Measurements from ENCODE around the gene PRAMEF20.
"Not testable (repeated sequence)": the region's sequence is repeated elsewhere in the genome, so short reads cannot be mapped to it uniquely, and the experiment has no call there.

Gene PRAMEF20

DNA sequence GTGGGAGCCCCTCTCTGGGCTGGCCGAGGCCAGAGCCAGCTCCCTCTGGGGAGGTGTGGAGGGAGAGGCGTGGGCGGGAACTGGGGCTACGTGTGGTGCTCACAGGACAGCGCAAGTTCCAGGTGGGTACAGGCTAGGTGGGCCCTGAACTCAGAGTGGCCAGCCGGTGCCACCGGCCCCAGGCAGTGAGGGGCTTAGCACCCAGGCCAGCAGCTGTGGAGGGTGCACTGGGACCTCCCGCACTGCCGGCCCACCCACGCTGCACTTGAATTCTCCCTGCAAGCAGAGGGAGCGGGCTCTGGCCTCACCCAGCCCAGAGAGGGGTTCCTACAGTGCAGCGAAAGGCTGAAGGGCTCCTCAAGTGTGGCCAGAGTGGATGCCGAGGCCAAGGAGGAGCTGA lies 20.2 kb downstream of the PRAMEF20 start:
- no peak overlapping the region for H3K9ac ChIP-seq (ENCODE audit: low read length)
- peaks cover 26% of the 10 kb centered on the region for H3K9me3 ChIP-seq (ENCODE audit: control insufficient read depth, low read depth, low read length)
- no peaks in the 10 kb centered on the region for H3K27me3 ChIP-seq (ENCODE audit: control insufficient read depth, insufficient read depth, low read length)
- no peaks in the 10 kb centered on the region for H3K4me1 ChIP-seq (ENCODE audit: control insufficient read depth, low read depth, low read length)
- no peaks in the 10 kb centered on the region for H3K36me3 ChIP-seq (ENCODE audit: control insufficient read depth, low read depth, low read length)
- H3K4me3 ChIP-seq (ENCODE audit: low read length) = no peak overlapping the region
- H3K27ac ChIP-seq (ENCODE audit: low read length) = no peak overlapping the region

DNA sequence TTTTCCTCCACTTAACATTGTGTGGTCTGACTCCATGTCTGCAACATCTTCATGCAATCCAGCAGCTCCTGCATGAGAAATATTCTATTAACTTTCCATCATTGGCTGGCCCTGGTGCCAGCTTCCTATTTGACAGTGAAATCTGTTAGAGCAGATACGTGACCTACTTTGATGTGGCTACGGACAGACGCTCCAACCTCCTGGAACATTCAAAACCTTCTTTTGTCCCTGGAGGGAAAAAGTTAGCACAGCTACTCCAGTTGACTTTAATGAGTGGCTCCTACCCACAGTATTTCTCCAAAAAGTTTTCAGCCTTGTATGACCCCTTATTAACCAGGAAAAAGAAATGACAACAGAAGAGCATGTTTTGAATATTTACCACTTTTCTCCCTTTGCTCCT lies 22.0 kb downstream of the PRAMEF20 start:
- Histone ChIP-seq H3K4me1 (ENCODE audit: control insufficient read depth, low read depth, low read length) (no peaks in the 10 kb centered on the region), H3K27me3 (ENCODE audit: control insufficient read depth, insufficient read depth, low read length) (no peaks in the 10 kb centered on the region), H3K36me3 (ENCODE audit: control insufficient read depth, low read depth, low read length) (no peaks in the 10 kb centered on the region), H3K9me3 (ENCODE audit: control insufficient read depth, low read depth, low read length) (peaks cover 32% of the 10 kb centered on the region), H3K4me3 (ENCODE audit: low read length) (no peak overlapping the region), H3K27ac (ENCODE audit: low read length) (no peak overlapping the region), H3K9ac (ENCODE audit: low read length) (no peak overlapping the region)

DNA sequence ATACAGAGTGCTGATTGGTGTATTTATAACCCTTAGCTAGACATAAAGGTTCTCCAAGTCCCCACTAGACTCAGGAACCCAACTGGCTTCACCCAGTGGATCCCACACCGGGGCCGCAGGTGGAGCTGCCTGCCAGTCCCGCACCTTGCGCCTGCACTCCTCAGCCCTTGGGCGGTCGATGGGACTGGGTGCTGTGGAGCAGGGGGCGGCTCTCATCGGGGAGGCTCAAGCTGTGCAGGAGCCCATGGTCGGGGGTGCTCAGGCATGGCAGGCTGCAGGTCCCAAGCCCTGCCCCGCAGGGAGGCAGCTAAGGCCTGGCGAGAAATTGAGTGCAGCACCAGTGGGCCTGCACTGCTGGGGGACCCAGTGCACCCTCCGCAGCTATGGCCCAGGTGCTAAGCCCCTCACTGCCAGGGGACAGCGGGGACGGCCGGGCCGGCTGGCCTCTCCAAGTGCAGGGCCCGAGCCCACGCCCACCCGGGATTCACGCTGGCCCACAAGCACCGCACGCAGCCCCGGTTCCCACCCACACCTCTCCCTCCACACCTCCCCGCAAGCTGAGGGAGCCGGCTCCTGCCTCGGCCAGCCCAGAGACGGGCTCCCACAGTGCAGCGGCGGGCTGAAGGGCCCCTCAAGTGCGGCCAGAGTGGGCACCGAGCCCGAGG lies 23.6 kb downstream of the PRAMEF20 start:
- H3K9me3 ChIP-seq (ENCODE audit: control insufficient read depth, low read depth, low read length) = peaks cover 30% of the 10 kb centered on the region
- not testable (repeated sequence) for H3K4me3 ChIP-seq (ENCODE audit: low read length)

DNA sequence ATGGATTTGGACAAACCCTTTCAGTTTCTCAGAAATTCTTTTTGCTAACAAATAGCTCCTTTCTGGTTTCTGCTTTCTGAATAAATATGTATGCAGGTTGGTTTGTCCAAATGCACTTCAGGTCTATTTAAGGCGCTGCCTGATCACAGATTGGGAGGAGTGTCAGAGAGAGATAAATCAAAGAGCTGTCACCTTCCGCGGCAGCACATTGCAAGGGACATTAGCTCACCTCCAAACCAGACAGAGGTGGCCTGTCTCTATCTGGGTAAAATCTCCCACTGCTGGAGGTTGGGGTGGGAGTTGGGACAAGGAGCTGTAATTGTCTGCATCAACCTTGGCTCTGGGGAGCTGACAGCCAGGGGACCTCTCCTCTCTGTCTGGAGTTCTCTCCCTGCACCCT lies 25.2 kb downstream of the PRAMEF20 start:
- no peak overlapping the region for H3K4me3 ChIP-seq (ENCODE audit: low read length)

More for the DNA sequence above, 23.6 kb downstream of the PRAMEF20 start:
- not testable (repeated sequence) for H3K4me1 ChIP-seq (ENCODE audit: control insufficient read depth, low read depth, low read length); H3K27me3 ChIP-seq (ENCODE audit: control insufficient read depth, insufficient read depth, low read length); H3K27ac ChIP-seq (ENCODE audit: low read length); H3K36me3 ChIP-seq (ENCODE audit: control insufficient read depth, low read depth, low read length); H3K9ac ChIP-seq (ENCODE audit: low read length)

DNA sequence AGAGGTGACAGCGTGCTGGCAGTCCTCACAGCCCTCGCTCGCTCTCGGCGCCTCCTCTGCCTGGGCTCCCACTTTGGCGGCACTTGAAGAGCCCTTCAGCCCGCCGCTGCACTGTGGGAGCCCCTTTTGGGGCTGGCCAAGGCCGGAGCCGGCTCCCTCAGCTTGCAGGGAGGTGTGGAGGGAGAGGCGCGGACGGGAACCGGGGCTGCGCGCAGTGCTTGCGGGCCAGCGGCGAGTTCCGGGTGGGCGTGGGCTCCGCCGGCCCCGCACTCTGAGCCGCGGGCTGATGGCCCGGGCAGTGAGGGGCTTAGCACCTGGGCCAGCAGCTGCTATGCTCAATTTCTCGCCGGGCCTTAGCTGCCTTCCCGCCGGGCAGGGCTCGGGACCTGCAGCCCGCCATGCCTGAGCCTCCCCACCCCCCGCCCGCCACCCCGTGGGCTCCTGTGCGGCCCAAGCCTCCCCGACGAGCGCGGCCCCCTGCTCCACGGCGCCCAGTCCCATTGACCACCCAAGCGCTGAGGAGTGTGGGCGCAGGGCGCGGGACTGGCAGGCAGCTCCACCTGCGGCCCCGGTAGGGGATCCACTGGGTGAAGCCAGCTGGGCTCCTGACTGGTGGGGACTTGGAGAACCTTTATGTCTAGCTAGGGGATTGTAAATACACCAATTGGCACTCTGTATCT lies 29.0 kb downstream of the PRAMEF20 start:
- H3K27ac ChIP-seq (ENCODE audit: low read length); H3K4me1 ChIP-seq (ENCODE audit: control insufficient read depth, low read depth, low read length); H3K36me3 ChIP-seq (ENCODE audit: control insufficient read depth, low read depth, low read length); H3K27me3 ChIP-seq (ENCODE audit: control insufficient read depth, insufficient read depth, low read length); H3K9ac ChIP-seq (ENCODE audit: low read length); H3K4me3 ChIP-seq (ENCODE audit: low read length): not testable (repeated sequence)
- peaks cover 26% of the 10 kb centered on the region for H3K9me3 ChIP-seq (ENCODE audit: control insufficient read depth, low read depth, low read length)

More for the DNA sequence above, 25.2 kb downstream of the PRAMEF20 start:
- Histone ChIP-seq H3K4me1 (ENCODE audit: control insufficient read depth, low read depth, low read length) (no peaks in the 10 kb centered on the region), H3K9me3 (ENCODE audit: control insufficient read depth, low read depth, low read length) (peaks cover 28% of the 10 kb centered on the region), H3K27ac (ENCODE audit: low read length) (no peak overlapping the region), H3K9ac (ENCODE audit: low read length) (no peak overlapping the region), H3K27me3 (ENCODE audit: control insufficient read depth, insufficient read depth, low read length) (no peaks in the 10 kb centered on the region), H3K36me3 (ENCODE audit: control insufficient read depth, low read depth, low read length) (no peaks in the 10 kb centered on the region)

DNA sequence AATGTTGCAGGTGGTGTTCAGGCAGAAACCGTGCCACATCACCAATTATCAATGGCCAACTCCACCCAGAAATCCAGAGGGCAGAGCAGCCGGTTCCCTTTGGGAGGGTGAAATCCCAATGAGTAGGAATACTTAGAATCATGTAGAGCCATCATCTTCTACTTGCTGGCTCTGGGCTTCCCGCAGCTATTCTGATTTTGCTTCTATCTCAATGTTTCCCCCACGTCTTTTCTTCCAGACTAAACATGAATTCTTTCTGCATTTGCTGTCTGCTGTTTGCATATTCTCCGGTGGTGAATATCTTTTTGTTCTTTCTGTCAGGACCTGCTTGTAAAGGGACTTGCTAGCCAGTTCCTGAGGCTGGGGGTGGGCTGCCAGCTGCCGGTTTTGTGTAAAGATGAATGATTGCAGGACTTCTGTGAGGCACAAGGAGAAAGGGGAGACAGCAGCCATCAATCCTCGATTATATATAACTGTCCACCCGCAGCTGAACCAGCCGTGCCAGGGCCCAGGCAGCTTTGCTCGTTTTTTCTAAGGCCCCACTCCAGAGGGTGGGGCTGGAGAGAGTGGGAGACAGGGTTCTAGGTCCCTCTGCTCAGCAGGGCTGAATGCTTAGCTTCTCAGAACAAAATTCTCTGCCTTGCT lies 33.2 kb downstream of the PRAMEF20 start:
- Histone ChIP-seq H3K9ac (ENCODE audit: low read length) (no peak overlapping the region), H3K4me1 (ENCODE audit: control insufficient read depth, low read depth, low read length) (no peaks in the 10 kb centered on the region), H3K27ac (ENCODE audit: low read length) (no peak overlapping the region), H3K27me3 (ENCODE audit: control insufficient read depth, insufficient read depth, low read length) (no peaks in the 10 kb centered on the region), H3K4me3 (ENCODE audit: low read length) (no peak overlapping the region), H3K9me3 (ENCODE audit: control insufficient read depth, low read depth, low read length) (peaks cover 25% of the 10 kb centered on the region), H3K36me3 (ENCODE audit: control insufficient read depth, low read depth, low read length) (no peaks in the 10 kb centered on the region)

DNA sequence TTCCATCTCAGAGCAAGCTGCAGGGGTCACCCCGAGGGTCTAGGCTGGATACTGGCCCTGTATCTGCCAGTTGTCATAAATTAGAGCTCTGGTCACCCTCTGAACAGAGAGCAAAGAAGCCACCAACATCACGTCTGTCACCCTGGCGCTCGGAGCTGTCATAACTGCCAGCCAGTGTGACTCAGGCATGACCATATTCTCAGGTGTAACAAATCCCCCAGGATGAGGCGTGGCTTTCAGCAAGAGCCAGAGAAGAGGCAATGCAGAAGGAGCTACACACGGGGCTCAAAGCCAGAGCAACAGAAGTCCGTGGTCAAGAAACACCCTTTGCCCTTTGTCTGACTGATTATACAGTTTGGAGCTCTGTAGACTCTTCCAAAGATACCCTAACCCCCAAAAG lies 40.0 kb downstream of the PRAMEF20 start:
- no peaks in the 10 kb centered on the region for H3K4me1 ChIP-seq (ENCODE audit: control insufficient read depth, low read depth, low read length)
- no peaks in the 10 kb centered on the region for H3K36me3 ChIP-seq (ENCODE audit: control insufficient read depth, low read depth, low read length)
- peaks cover 19% of the 10 kb centered on the region for H3K9me3 ChIP-seq (ENCODE audit: control insufficient read depth, low read depth, low read length)
- no peak overlapping the region for H3K9ac ChIP-seq (ENCODE audit: low read length)
- H3K27me3 ChIP-seq (ENCODE audit: control insufficient read depth, insufficient read depth, low read length) = no peaks in the 10 kb centered on the region
- H3K4me3 ChIP-seq (ENCODE audit: low read length) = no peak overlapping the region
- H3K27ac ChIP-seq (ENCODE audit: low read length) = no peak overlapping the region

DNA sequence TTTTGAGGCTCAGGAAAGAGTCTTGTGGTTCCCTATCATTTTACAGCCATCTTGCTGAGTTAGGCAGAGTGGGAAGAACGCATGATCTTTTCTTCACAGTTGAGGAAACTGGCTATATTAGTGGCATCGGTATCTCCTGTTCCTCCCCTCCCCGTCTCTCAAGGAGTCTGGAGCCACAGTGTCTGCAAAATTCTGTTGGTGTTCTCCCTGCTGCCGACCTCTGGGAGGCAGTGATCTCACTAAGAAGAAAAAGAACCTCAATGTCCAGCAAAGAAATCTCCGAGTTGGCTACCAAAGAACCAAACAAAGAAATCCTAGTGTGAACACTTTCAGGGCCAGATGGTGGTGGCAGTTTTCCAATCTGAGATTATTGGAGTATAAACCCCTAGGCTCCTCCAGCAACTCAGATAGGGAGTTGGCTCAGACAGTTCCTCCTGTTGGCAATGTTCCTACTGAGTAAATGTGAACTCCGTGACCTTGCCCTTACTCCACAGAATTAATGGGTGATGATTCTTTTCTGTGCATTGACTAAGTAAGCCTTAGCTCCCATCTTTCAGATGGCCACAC lies 41.2 kb downstream of the PRAMEF20 start:
- no peak overlapping the region for H3K4me3 ChIP-seq (ENCODE audit: low read length)
- no peak overlapping the region for H3K27ac ChIP-seq (ENCODE audit: low read length)
- no peak overlapping the region for H3K9ac ChIP-seq (ENCODE audit: low read length)
- no peaks in the 10 kb centered on the region for H3K4me1 ChIP-seq (ENCODE audit: control insufficient read depth, low read depth, low read length)
- H3K36me3 ChIP-seq (ENCODE audit: control insufficient read depth, low read depth, low read length) = no peaks in the 10 kb centered on the region
- H3K9me3 ChIP-seq (ENCODE audit: control insufficient read depth, low read depth, low read length) = peaks cover 8% of the 10 kb centered on the region
- H3K27me3 ChIP-seq (ENCODE audit: control insufficient read depth, insufficient read depth, low read length) = no peaks in the 10 kb centered on the region

DNA sequence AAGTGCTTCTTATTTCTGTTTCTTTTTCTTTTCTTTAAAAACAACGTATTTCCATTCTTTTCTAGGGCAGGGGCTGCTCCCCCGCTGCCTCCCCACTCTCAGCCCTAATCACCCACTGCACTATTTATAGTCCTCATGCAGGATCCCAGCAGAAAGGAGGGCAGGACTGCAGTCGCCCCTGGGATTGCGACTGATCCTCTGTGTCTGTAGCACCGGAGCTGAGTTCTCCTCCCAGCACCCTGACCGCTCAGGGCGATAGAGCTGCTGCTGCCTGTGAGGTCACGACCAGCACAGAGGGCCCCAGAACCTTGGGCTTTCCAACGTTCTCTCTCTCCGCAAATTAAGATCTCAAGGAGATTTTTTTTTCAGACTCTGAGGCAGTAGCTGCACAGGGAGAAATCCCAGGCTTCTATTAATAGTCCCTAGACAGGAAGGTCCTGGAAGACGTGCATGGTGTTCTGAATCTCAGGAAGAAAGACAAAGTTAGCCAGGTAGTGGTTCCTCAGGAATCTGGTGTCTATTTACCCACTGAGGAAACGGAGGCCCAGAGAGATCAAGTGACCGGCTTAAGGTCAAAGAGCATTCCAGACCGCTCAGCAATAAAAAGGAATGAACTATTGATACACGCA lies 46.8 kb downstream of the PRAMEF20 start:
- Histone ChIP-seq H3K9me3 (ENCODE audit: control insufficient read depth, low read depth, low read length) (peaks cover 8% of the 10 kb centered on the region), H3K4me3 (ENCODE audit: low read length) (no peak overlapping the region), H3K9ac (ENCODE audit: low read length) (no peak overlapping the region), H3K27ac (ENCODE audit: low read length) (no peak overlapping the region), H3K27me3 (ENCODE audit: control insufficient read depth, insufficient read depth, low read length) (no peaks in the 10 kb centered on the region), H3K36me3 (ENCODE audit: control insufficient read depth, low read depth, low read length) (no peaks in the 10 kb centered on the region), H3K4me1 (ENCODE audit: control insufficient read depth, low read depth, low read length) (no peaks in the 10 kb centered on the region)

DNA sequence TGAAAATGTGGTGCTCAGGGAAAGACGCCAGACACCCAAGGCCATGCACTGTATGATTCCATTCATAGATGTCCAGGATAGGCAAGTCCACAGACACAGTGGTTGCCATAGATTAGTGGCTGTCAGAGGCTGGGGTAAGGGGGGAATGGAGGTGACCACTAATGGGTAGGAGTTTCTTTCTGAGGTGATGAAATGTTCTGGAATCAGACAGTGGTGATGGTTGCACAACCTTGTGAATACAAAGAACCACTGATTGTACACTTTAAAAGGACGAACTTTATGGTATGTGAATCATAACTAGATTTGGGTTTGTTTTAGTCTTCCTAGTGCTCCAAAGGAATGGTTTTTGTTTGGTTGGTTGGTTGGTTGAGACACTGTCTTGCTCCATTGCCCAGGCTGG lies 51.7 kb downstream of the PRAMEF20 start:
- H3K27me3 ChIP-seq (ENCODE audit: control insufficient read depth, insufficient read depth, low read length) = no peaks in the 10 kb centered on the region
- H3K36me3 ChIP-seq (ENCODE audit: control insufficient read depth, low read depth, low read length) = no peaks in the 10 kb centered on the region
- no peak overlapping the region for H3K9ac ChIP-seq (ENCODE audit: low read length)
- no peak overlapping the region for H3K4me3 ChIP-seq (ENCODE audit: low read length)
- no peaks in the 10 kb centered on the region for H3K4me1 ChIP-seq (ENCODE audit: control insufficient read depth, low read depth, low read length)
- H3K27ac ChIP-seq (ENCODE audit: low read length) = no peak overlapping the region
- peaks cover 9% of the 10 kb centered on the region for H3K9me3 ChIP-seq (ENCODE audit: control insufficient read depth, low read depth, low read length)

DNA sequence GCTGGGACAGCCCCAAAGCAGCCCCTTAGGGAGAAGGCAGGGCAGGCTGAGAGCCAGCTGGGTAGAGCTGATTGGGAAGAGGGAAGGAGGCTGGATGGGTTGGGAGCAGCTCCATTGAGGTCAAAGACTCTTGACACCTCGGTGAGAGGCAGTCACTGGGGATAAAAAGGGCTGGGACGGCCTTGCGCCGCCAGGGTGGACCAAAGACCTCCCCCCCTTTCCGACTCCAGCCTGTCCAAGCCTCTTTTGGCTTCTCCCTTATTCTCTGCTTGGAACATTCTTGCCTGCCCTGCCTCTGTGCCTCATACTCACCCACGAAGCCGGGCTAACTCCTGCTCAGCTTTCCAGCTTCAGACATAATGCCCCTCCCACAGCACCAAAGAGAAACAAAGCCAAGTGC lies 52.4 kb downstream of the PRAMEF20 start:
- H3K9ac ChIP-seq (ENCODE audit: low read length) = no peak overlapping the region
- H3K4me1 ChIP-seq (ENCODE audit: control insufficient read depth, low read depth, low read length) = no peaks in the 10 kb centered on the region
- no peaks in the 10 kb centered on the region for H3K36me3 ChIP-seq (ENCODE audit: control insufficient read depth, low read depth, low read length)
- H3K9me3 ChIP-seq (ENCODE audit: control insufficient read depth, low read depth, low read length) = peaks cover 7% of the 10 kb centered on the region
- no peaks in the 10 kb centered on the region for H3K27me3 ChIP-seq (ENCODE audit: control insufficient read depth, insufficient read depth, low read length)
- H3K27ac ChIP-seq (ENCODE audit: low read length) = no peak overlapping the region
- no peak overlapping the region for H3K4me3 ChIP-seq (ENCODE audit: low read length)
